ENCODE data around the gene SKOR1.
A peak's percentile ranks its signal among the peaks of the same experiment; 100 is the strongest.

Gene SKOR1

GRCh38 chr15:67878712-67879206, 53.5 kb downstream of the SKOR1 start:
- no peak for TF ChIP-seq CTCF (IDR thresholded peaks at IDR 0.05; ENCODE audit: borderline replicate concordance, extremely low read depth, low read length, poor library complexity, severe bottlenecking)
- TF ChIP-seq EZH2 (IDR thresholded peaks at IDR 0.05; ENCODE audit: borderline replicate concordance, low read depth, low read length, severe bottlenecking): no peak
- no peak overlapping the region for H3K9ac ChIP-seq (ENCODE audit: low read depth, low read length)
- H3K9me3 ChIP-seq (ENCODE audit: insufficient read depth, low read length, severe bottlenecking): no peaks in the 10 kb centered on the region

GRCh38 chr15:67879440-67880129, 54.3 kb downstream of the SKOR1 start:
- TF ChIP-seq EZH2 (IDR thresholded peaks at IDR 0.05; ENCODE audit: borderline replicate concordance, low read depth, low read length, severe bottlenecking) (no peak), CTCF (IDR thresholded peaks at IDR 0.05; ENCODE audit: borderline replicate concordance, extremely low read depth, low read length, poor library complexity, severe bottlenecking) (no peak)
- H3K4me1 ChIP-seq (ENCODE audit: insufficient read depth, low read length): peaks cover 35% of the 10 kb centered on the region
- no peaks in the 10 kb centered on the region for H3K9me3 ChIP-seq (ENCODE audit: insufficient read depth, low read length, severe bottlenecking)
- H3K36me3 ChIP-seq (ENCODE audit: insufficient read depth, low read length): no peaks in the 10 kb centered on the region
- no peak overlapping the region for H2AFZ ChIP-seq (ENCODE audit: low read depth, low read length)
- no peaks in the 10 kb centered on the region for H4K20me1 ChIP-seq (ENCODE audit: insufficient read depth, low read length)
- H3K9ac ChIP-seq (ENCODE audit: low read depth, low read length): no peak overlapping the region
- H3K4me3 ChIP-seq (ENCODE audit: low read depth in 1 of 2, low read length in 2 of 2): no peak overlapping the region
- H3K27ac ChIP-seq (ENCODE audit: low read length): no peak overlapping the region
- H3K4me2 ChIP-seq (ENCODE audit: insufficient read depth, low read length): no peak overlapping the region
- no peaks in the 10 kb centered on the region for H3K79me2 ChIP-seq (ENCODE audit: insufficient read depth, low read length)
- H3K27me3 ChIP-seq (ENCODE audit: insufficient read depth, low read length, poor library complexity): no peaks in the 10 kb centered on the region
- no peak for DNase-seq
- no peak for ATAC-seq (ENCODE audit: insufficient read depth, low read depth)

More at GRCh38 chr15:67878712-67879206, 53.5 kb downstream of the SKOR1 start:
- no peaks in the 10 kb centered on the region for H4K20me1 ChIP-seq (ENCODE audit: insufficient read depth, low read length)
- no peaks in the 10 kb centered on the region for H3K36me3 ChIP-seq (ENCODE audit: insufficient read depth, low read length)
- no peaks in the 10 kb centered on the region for H3K79me2 ChIP-seq (ENCODE audit: insufficient read depth, low read length)
- H3K4me2 ChIP-seq (ENCODE audit: insufficient read depth, low read length): no peak overlapping the region
- H2AFZ ChIP-seq (ENCODE audit: low read depth, low read length): no peak overlapping the region
- ATAC-seq (ENCODE audit: insufficient read depth, low read depth) (no peak), DNase-seq (no peak)
- H3K27me3 ChIP-seq (ENCODE audit: insufficient read depth, low read length, poor library complexity): no peaks in the 10 kb centered on the region
- H3K4me3 ChIP-seq (ENCODE audit: low read depth in 1 of 2, low read length in 2 of 2): no peak overlapping the region
- peaks cover 28% of the 10 kb centered on the region for H3K4me1 ChIP-seq (ENCODE audit: insufficient read depth, low read length)
- H3K27ac ChIP-seq (ENCODE audit: low read length): no peak overlapping the region

DNA sequence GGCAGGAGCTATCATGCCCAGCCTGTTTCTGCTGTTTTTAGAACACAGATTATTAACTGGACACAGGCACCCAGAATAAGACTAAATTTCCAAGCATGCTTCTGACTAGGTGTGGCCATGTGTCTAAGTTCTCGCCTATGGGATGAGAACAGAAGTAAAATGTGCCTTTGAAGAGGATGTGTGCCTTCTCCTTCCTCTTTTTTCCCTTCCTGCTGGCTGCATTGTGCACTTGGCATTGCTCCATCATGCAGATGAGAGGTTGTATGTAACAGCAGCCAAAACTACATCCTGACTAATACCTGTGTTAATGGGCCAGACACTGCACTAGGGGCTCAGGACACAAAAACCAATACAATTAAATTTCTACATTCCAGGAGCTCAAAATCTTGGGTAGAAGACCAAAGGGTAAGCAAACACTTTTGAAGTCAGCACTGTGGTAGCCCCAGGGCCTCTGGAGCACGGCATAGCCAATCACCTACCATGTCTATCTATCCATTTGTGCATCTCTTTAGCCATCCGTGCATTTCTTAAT, 55.4 kb downstream of the SKOR1 start:
- no peak overlapping the region for H3K9ac ChIP-seq (ENCODE audit: low read depth, low read length)
- peaks cover 46% of the 10 kb centered on the region for H3K4me1 ChIP-seq (ENCODE audit: insufficient read depth, low read length)
- H3K27ac ChIP-seq (ENCODE audit: low read length): no peak overlapping the region
- H3K27me3 ChIP-seq (ENCODE audit: insufficient read depth, low read length, poor library complexity): no peaks in the 10 kb centered on the region
- ATAC-seq (ENCODE audit: insufficient read depth, low read depth) (no peak), DNase-seq (no peak)
- no peaks in the 10 kb centered on the region for H3K79me2 ChIP-seq (ENCODE audit: insufficient read depth, low read length)
- H3K9me3 ChIP-seq (ENCODE audit: insufficient read depth, low read length, severe bottlenecking): no peaks in the 10 kb centered on the region
- H3K36me3 ChIP-seq (ENCODE audit: insufficient read depth, low read length): no peaks in the 10 kb centered on the region
- H4K20me1 ChIP-seq (ENCODE audit: insufficient read depth, low read length): no peaks in the 10 kb centered on the region
- 0 out of 2 replicates have a peak overlapping the region, but pooled peaks have one; percentile 29 for H2AFZ ChIP-seq (ENCODE audit: low read depth, low read length)
- H3K4me3 ChIP-seq (ENCODE audit: low read depth in 1 of 2, low read length in 2 of 2): no peak overlapping the region
- no peak overlapping the region for H3K4me2 ChIP-seq (ENCODE audit: insufficient read depth, low read length)
- TF ChIP-seq EZH2 (IDR thresholded peaks at IDR 0.05; ENCODE audit: borderline replicate concordance, low read depth, low read length, severe bottlenecking): no peak
- TF ChIP-seq CTCF (IDR thresholded peaks at IDR 0.05; ENCODE audit: borderline replicate concordance, extremely low read depth, low read length, poor library complexity, severe bottlenecking): no peak
